ENCODE measurements around the gene LYVE1.

LYVE1 gene

GRCh38 chr11:10592331-10592730, 23.9 kb upstream of the LYVE1 start:
- no peak for DNase-seq (ENCODE audit: low read depth, low spot score)

- DNase-seq (ENCODE audit: low read depth, low spot score): no peak
These were observed 23.3 kb upstream of the LYVE1 start for GRCh38 chr11:10591741-10592140.

- DNase-seq (ENCODE audit: low read depth, low spot score): no peak
These were observed 21.9 kb upstream of the LYVE1 start for GRCh38 chr11:10590218-10590915.

GRCh38 chr11:10588904-10589303, 20.4 kb upstream of the LYVE1 start:
- no peak for DNase-seq (ENCODE audit: low read depth, low spot score)

- no peak for DNase-seq (ENCODE audit: low read depth, low spot score)
These were observed 19.5 kb upstream of the LYVE1 start for GRCh38 chr11:10587995-10588394.

- DNase-seq (ENCODE audit: low read depth, low spot score): no peak
These were observed 18.9 kb upstream of the LYVE1 start for GRCh38 chr11:10587388-10587787.

- DNase-seq (ENCODE audit: low read depth, low spot score): no peak
These were observed 15.6 kb upstream of the LYVE1 start for GRCh38 chr11:10584071-10584501.

- no peak for DNase-seq (ENCODE audit: low read depth, low spot score)
These were observed 13.1 kb upstream of the LYVE1 start for GRCh38 chr11:10581481-10582019.

GRCh38 chr11:10580623-10581022, 12.2 kb upstream of the LYVE1 start:
- no peak for DNase-seq (ENCODE audit: low read depth, low spot score)

- no peak for DNase-seq (ENCODE audit: low read depth, low spot score)
These were observed 11.2 kb upstream of the LYVE1 start for GRCh38 chr11:10579700-10580099.

GRCh38 chr11:10576035-10576398, 7.6 kb upstream of the LYVE1 start:
- DNase-seq (ENCODE audit: low read depth, low spot score): no peak

GRCh38 chr11:10575346-10576034, 7.0 kb upstream of the LYVE1 start:
- DNase-seq (ENCODE audit: low read depth, low spot score): no peak

GRCh38 chr11:10573556-10573955, 5.1 kb upstream of the LYVE1 start:
- no peak for DNase-seq (ENCODE audit: low read depth, low spot score)

GRCh38 chr11:10573028-10573427, 4.6 kb upstream of the LYVE1 start:
- no peak for DNase-seq (ENCODE audit: low read depth, low spot score)

- DNase-seq (ENCODE audit: low read depth, low spot score): no peak
These were observed 4.1 kb upstream of the LYVE1 start for GRCh38 chr11:10572533-10572932.

- no peak for DNase-seq (ENCODE audit: low read depth, low spot score)
These were observed 1.0 kb downstream of the LYVE1 start for GRCh38 chr11:10567446-10567845.

- no peak for DNase-seq (ENCODE audit: low read depth, low spot score)
These were observed 2.1 kb downstream of the LYVE1 start for GRCh38 chr11:10566257-10566957.

GRCh38 chr11:10565493-10565892, 3.0 kb downstream of the LYVE1 start:
- DNase-seq (ENCODE audit: low read depth, low spot score): no peak

GRCh38 chr11:10564696-10565318, 3.7 kb downstream of the LYVE1 start:
- DNase-seq (ENCODE audit: low read depth, low spot score): no peak

GRCh38 chr11:10564030-10564429, 4.4 kb downstream of the LYVE1 start:
- DNase-seq (ENCODE audit: low read depth, low spot score): no peak

- no peak for DNase-seq (ENCODE audit: low read depth, low spot score)
These were observed 6.5 kb downstream of the LYVE1 start for GRCh38 chr11:10561947-10562346.

All from brain pericyte (primary cell).